ENCODE results near the gene GM2A. TPM values are rescaled to one million over a fixed set of nuclear protein-coding genes. Genes with fewer than 3 reads are reported as not detected.

Gene GM2A
- 15.9 TPM for polyA plus RNA-seq (2013, experiment 1 of 2; ENCODE audit: insufficient read length)
- polyA plus RNA-seq (2013, experiment 2 of 2; ENCODE audit: insufficient read length) = 15.0 TPM

DNA sequence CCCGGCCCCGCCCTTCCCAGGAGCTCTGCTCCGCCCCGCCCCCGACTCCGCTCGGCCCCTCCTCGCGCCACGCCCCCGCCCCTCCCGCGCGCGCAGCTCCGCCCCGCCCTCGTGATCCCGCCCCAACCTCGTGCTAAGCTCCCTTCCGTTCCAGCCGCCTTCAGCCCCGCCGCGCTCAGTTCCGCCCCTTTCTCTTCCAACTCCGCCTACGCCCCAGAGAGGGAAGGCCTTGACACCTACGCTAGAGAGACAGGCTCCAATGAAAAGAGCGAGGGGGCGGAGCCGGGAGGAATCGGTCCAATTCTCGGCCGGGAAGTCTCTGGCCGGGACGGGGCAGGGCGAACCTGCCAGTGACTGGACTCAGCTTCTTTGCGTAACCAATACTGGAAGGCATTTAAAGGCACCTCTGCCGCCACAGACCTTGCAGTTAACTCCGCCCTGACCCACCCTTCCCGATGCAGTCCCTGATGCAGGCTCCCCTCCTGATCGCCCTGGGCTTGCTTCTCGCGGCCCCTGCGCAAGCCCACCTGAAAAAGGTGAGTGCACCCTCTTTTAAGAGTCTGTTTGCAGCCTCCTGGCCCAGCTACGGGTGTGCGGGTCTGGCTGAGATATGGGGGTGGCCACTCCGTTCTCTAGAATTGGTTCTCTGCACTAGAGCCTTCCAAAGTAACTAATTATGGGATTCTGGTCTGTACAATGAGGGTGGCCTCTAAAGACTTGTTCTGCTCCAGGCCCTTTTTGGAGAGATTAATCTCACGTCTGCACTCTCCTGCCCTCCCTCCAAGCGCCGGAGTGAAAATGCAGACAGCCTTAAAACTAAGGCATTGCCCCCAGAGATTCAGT is at the start of gene GM2A:
GM2A (plus strand) TSS at position 424 of the 843 bp plus-strand sequence; CDS start at position 456, 32 bp downstream.
- DNase-seq = peak; percentile 99

DNA sequence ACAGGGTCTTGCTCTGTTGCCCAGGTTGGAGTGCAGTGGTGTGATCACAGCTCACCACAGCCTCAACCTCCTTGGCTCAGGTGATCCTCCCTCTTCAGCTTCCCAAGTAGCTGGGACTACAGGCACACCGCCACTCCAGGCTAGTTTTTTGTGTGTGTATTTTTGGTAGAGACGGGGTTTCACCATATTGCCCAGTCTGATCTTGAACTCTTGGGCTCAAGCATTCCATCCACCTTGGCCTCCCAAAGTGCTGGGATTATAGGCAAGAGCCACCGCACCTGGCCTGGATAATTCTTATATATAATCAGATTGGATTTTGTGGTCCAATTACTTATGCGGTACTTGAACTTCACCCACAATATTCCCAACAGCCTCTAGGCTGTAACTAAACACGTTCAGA is 48.9 kb upstream of the GM2A start:
- no peak for DNase-seq

DNA sequence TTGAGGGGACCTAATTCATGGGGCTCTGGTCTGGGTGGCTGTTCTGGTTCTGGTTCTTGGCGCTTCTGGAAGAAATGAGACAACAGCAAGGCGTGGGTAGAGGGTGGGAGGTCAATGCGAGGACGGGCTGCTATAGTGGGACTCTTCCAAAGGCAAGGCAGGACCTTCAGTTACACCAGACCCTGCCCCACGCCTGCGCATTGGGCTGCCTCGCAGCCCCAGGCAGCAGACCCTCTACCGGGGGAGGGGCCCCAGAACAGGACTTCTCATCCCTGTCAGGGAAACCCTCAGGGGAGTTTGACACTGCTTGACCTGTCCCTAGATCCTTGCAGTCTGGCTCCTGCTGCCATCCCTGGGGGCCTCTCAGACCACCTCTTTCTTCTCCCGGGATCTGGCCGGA is 47.6 kb upstream of the GM2A start:
- DNase-seq = no peak

DNA sequence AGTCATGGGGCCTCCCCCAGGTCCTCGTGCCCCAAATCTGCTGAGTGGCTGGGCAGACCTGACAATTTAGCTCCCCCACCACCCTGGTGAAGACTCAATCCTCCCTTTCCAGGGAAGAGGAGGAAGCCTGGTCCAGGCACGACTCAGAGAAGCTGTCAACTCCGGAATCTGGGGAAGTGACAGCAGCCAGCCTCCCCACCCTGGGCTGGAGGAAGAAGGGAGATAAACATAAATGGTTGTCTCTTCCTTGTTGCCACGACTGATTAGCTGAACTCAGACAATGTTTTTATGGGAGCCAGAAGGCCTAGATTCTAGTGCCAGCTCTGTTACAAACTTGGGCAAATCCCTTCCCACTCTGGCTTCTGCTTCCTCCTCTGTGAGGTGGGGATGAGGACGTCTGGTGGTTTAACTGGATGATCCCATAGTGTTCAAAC is 44.5 kb upstream of the GM2A start:
- DNase-seq = no peak

DNA sequence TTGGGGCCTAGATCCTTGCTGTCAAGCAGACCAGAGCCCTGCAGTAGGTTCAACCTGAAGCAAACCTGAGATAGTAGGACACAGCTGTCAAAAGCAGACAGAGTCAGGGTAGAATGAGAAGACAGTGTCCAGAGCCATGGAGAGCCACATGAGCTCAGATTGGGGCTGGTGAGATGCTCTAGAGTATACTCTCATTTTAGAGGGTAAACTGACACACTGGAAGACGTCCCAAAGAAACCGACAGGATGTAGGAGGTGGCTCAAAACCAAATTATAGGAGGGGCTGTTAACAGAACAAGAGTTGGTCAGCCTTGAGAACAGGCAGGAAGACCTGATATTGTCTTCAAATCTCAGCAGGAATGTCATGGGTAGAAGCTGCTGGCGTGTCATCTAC is 40.6 kb upstream of the GM2A start:
- no peak for DNase-seq

DNA sequence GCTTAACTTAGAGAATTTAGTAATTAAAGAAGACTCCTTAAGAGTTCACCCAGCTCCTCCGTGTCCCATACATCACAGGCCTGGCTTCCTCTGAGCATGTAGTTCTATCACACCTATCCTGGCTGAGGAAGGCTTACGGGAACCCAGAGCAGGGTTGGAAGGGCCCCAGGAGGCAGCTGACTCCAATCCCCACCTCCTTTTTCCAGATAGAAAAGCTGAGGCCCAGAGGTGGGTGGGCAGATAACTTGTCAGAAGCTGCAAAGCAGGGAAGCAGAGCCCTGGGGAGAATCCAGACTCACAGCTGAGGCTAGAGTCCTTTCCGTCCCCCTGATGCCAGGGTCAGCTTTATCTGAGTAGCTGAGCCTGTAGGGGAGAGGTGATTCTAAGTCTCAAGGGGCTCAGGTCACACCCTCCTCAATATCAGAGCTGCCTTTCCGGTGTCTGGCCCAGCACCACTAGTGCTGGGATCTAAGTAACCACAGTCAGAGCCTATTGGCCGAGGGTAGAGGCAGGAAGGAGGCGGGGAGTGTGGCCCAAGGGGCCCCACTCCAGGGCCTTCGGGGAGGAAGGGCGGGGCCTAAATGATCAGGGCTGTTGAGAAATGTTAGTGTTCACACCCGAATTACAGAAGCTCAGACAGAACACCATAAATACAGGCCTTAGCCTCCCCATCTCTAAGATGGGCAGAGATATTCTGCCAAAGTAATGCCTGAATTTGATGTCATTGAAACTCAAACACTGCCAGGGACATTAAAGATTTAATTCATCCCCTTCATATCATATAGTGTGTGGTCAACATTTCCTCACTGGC is 39.0 kb upstream of the GM2A start:
- peak; percentile 34 for DNase-seq

DNA sequence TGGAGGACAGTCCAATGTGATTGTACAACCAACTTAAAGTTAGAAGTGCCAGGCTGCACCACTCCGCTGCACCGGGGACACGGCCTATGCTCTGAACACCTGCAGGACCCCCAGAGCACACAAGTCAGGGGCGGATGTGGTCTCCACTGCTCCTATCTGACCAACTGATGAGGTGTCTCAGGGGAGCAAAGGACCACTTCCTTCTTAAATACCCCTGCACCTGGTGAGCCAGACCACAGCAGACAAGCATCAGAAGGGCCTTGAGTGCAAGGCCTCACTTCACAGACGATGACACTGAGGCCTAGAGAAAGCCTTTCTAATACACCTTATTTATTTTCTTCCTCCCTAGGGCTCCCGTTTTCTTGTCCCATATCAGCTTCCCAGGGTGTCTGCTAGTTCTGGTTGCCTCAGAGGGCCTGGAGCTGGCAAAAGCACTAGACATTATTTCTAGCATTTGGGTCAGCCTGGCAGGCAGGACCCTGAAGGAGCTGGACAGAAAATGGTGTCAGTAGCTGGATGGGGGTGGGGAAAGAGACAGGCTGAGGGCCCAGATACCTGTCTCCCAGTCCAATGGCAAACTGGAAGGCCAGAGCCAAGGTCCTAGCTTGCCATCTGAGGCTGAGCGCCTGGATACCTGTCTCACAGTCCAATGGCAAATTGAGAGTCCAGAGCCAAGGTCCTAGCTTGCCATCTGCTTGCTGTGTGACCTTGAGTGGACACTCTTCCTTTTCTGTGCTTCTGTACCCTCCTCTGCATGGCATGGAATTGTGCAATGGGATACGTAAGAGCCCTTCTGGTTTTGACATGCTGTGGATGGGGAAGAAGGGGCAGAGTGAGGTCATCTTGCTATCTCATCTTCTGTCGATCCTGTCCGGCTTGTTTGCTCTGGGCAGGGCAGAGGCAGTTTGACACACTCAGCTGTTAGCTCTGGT is 38.1 kb upstream of the GM2A start:
- DNase-seq = no peak

DNA sequence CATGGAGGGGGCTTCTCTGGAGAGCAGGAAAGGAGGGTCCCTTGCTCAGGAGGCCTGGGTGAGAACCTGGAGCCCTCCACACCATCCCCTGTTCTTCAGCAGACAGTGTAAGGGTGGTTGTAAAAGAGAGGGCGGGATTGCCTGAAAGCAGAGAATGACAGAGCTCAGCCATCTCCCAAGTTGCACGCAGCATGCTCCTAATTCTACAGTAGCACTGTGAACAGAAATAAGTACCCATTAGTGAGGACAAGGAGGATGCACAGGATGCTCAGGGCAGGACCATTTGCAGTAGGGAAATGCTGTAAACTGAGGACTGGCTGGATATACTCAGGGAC is 37.5 kb upstream of the GM2A start:
- no peak for DNase-seq

DNA sequence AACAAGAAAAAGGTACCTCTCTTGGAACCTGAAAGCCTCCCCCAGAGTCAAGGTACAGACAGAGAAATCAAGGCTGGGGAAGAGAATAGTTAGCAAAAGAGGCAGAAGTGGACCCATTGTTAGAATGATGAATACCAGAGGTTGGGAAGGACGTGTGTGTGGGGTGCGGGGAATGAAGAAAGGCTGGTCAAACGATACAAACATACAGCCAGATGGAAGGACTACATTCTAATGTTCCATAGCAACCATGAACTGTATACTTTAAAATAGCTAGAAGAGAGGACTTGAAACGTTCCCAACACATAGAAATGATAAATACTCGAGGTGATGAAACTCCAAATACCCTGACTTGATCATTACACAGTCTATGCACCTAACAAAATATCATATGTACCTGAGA is 36.2 kb upstream of the GM2A start:
- DNase-seq = no peak

DNA sequence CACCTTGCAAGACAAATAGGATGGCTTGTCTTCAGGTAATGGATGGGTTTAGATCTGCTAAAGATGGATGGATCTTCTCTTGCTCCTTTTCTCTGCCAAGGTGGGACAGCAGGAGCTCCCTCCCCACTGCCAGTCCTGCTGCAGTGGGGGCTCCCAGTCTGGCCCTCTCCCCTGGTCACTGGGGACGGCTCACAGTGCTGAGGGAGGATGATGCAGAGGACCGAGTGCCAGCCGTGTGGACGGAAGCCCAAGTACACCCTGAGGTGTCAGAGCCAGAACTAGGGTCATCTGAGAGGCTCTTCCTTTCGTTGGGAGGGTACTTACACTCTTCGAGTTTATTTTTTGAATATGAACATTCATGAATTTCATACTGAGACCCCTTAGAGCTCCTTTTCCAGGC is 34.8 kb upstream of the GM2A start:
- DNase-seq = no peak

DNA sequence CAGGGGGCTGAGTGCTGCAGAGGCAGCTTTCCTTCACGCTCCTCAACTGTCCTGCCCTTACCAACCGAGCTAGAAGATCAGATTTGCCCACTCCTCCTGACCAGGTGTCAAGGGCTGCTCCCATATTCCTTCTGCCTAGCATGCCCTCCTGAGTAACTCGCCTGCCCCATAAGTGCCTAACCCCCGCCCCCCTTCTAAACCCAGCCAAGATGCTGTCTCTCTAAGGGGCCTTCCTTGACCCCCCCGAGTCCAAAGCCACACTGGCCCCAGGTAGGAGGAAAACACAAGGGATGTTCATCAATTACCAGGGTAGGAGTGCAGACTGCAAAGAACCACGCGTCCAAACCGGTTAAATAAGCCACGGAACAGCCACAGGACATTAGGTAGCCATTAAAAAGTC is 33.8 kb upstream of the GM2A start:
- DNase-seq = no peak

DNA sequence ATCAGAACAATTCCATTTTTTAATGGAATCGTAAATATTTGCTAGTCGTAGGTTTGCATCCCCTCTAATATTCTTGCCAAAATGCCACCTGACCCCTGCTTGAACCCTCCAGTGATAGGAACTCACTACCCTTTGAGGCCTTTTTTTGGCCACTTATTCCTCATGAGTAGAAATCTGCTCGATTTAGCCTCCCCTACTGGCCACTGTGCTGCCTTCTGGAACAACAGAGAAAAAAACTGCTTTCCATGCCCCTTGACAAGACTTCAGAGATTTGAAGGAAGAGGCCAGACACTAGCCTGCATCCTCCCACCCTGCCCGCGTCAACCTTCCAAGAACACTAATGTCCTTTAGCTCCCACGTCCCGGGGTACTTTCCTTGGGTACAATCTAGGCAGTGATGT is 33.2 kb upstream of the GM2A start:
- no peak for DNase-seq

DNA sequence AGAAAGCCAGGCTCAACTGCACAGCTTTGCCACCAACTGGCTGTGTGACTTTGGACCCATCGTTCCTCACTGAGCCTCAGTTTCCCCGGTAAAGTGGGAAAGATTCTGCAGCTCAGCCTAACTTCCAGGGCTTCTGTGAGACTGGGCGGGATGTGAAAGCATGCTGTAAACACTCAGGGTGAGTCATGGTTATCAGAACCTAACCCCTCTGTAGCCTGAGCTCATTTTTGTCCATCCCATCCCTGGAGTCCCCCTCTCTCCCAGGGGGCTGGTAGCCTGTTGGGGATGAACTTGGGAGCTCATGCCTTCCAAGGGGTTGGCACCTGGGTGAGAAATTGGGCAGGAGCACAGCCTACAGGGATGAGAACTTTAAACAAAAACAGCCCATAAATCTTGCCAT is 31.4 kb upstream of the GM2A start:
- DNase-seq = no peak

DNA sequence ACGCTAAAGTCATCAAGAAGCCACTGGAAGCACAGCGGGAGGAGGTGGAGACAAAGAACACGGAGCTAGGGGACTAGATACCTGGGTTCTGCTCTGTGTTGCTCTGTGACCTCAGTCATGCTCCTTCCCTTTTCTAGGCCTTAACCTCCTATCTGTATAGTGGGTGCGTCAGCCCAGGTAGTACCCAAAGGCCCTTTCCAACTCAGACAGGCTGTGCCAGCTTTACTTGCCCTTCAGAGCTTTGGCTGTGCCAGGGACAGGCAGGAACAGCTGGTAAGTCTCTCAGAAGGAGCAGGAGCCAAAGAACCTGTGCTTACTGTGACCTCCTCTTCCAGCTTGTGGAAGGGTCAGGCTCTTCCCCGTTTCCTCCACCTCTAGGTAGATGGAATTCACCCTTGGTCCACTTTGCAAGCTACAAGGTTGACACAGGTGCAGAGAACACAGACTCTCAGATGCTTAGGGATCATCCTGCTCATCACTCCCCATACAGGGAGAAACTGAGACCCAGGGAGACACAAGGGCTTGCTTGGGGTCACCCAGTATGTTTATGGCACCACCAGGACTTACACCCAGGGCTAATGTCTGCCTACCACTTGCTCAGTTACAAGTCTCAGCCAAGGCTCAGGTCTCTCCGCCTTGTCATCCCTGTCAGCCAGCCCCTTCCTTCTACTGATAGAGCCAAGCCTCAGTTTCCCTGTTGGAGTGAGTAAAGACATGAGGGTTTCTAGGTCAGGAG is 30.8 kb upstream of the GM2A start:
- no peak for DNase-seq

DNA sequence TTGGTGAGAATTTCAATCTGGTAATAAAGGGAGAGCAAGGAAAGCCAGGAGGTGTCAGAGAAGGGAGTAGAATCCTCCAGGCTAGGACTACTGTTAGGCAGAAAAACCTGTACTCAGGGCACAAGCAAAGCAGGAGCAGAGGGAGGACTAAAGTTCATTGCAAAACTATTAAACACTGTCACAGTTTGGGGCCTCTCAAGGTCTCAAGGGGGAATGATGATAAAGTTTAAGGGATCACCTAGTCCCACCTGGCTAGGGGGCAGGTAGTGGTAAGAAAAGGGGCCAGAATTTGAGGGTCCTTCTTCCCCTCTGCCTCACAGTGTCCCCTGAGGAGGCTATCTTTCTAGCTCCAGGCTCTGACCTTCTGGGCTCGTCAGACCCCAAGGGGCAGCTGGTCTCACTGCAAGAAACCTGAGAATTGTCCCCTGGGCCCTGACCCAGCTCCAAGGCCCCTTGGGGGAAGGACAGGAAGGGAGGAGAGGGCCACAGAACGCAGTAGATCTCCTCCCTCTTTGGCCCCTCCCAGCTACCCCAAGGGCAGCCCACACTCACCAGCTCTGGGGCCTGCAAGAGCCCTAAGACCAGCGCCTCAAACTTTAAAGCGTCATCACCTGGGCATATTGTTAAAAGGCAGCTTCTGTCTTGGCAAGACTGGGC is 30.1 kb upstream of the GM2A start:
- DNase-seq = no peak

DNA sequence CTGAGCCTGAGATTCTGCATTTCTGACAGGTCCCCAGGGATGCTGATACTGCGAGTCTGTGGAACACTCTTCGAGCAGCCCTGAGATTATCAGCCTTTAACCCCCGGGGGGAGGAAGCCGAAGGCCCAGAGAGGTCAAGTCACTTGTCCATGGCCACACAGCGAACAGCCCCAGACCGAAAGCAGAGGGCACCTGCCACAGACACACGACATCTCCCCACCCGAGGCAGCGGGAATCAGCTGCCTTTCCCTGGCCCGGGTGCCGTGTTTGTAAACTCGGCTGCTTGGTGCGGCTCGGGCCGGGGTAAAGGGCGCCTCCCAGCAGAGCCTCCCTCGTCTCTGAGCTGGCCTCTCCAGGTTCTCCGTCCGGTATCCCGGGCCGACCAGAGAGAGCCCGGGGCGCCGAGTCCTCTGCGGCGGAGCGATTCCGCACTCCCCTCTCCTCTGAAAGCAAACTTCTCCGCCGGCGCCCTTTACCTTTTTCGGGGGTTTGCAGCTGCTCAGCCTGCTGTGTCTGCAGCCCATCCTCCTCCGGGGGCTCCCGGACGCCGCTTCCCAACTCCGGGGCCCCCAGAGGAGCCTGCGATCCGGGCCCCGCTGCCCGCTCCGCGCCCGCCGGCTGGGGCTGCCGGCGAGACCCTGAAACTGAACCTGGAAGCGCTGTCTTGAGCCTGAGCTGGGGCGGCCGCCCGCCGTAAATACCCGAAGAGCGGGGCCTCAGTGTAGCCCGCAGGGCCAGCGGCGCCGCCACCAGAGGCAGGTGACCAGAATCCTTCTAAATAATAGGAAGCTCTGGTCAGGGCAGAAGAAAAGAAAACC is 29.3 kb upstream of the GM2A start, which contains the start of gene CCDC69:
CCDC69 (minus strand) TSS at position 646 of the 818 bp plus-strand sequence; CDS start at position 524, 122 bp downstream.
- DNase-seq = peak; percentile 58

DNA sequence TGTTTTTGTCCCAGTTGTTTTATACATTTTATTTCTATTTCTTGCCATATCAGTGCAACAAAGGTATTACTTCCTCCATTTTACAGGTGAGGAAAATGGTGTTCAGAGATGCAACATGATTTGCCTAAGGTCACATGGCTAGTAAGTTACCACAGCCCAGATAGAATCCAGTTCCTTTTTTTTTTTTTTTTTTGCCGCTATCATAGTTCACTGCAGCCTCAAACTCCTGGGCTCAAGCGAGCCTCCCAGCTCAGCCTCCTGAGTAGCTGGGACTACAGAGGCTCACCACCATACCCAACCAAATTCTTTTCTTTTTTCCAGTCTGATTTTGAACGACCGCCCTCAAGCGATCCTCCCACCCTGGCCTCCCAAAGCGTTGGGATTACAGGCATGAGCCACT is 28.6 kb upstream of the GM2A start:
- DNase-seq = no peak

DNA sequence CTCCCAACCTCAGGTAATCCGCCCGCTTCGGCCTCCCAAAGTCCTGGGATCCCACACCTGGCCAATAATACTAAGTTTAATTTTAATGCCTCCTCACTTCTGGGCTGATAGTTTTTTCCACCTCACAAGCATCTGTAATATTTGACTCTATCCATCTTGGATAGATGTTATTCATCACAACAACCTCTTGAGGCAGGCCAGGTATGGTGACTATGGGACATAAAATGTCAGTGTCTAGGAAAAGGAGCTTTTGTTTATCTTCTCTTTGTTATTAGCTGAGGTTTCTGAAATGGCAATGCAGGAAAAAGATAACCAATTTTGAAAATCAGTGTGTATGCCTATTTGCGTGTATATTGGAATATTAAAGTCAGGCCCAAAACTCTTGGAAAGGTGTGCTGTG is 27.9 kb upstream of the GM2A start:
- DNase-seq = no peak

DNA sequence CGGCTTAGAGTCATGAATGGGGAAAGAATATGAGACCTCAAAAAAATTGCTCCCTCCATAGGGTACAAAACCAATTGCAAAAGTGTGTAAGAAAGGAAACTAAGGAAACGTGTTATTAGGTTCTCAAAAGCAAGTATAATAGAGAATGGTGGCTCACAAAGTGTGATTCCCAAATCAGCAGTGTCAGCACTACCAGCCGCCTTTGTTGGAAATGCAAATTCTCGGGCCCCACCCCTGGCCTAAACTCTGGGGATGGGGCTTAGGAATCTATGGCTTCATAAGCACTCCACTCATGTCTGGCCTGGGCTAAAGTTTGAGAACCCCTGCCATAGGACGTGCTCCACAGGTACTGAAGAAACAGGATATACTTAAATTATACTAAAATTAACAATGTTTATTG is 27.5 kb upstream of the GM2A start:
- no peak for DNase-seq

DNA sequence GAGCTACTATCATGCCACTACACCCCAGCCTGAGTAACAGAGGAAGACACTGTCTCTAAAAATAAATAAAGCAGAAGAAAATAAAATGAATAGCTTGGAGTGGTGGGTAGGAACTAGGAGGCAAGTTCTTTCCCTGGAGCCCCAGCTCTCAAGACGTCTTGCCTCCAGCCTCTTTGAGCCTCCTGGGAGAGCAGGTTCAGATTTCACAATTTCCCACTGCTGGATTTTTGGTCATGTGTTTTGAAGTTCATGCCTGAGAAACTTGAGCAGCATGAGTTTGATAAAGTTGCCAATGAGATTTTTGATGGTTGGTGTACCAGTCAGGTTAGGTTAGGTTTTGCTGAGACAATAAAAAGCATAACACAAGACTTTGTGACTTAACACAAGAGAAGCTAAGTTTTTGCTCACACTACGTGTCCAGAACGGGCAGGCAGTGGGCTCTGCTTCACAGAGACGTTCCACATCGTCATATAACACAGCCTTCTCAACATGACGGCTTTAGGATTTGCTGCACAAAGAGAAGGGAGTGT is 25.0 kb upstream of the GM2A start:
- DNase-seq = no peak

Data from fibroblast of skin of abdomen (primary cell).